Activated T-helper 2 cell treated with anti-CD3 and anti-CD28 coated beads, Interferon-gamma antibody, Interleukin-2, Interleukin-4, amounts not matched to agents 10 μg/mL and 5 μg/mL and 100 μg/mL, durations not matched to agents 14 hours and 24 hours and 36 hours (primary cell): ENCODE data around the gene ELP4. TPM values are rescaled to one million over a fixed set of nuclear protein-coding genes. Genes with fewer than 3 reads are reported as not detected.
"Not testable (repeated sequence)": the region's sequence is repeated elsewhere in the genome, so short reads cannot be mapped to it uniquely, and the experiment has no call there.

Experiments
- DNase-seq: peaks from one replicate; pipeline ENCODE4 v3.0.0; 2021; ENCODE audit warnings: low spot score
- H3K27ac Mint-ChIP-seq: one replicate; pipeline ENCODE4 v1.8.0; 2021; ENCODE audit warnings: mixed read lengths
- H3K27me3 Mint-ChIP-seq: one replicate; pipeline ENCODE4 v1.8.0; 2021; ENCODE audit warnings: low read depth, mixed read lengths
- H3K36me3 Mint-ChIP-seq: one replicate; pipeline ENCODE4 v1.8.0; 2021; ENCODE audit warnings: low read depth, mixed read lengths
- H3K4me1 Mint-ChIP-seq: one replicate; pipeline ENCODE4 v1.8.0; 2021; ENCODE audit warnings: low read depth, mixed read lengths
- H3K4me3 Mint-ChIP-seq: one replicate; pipeline ENCODE4 v1.8.0; 2021; ENCODE audit warnings: low read depth, mild to moderate bottlenecking, moderate library complexity, mixed read lengths
- H3K9me3 Mint-ChIP-seq: one replicate; pipeline ENCODE4 v1.8.0; 2021; ENCODE audit warnings: mixed read lengths
- intact Hi-C: fragments of 100-400 bp; cut with micrococcal nuclease; formaldehyde crosslinking; loops from one replicate; pipeline ENCODE4 v1.15.1; 2023
- total RNA-seq: library from RNA; stranded (reverse); gene quantifications from 2 replicates; pipeline ENCODE4 v1.2.3, GENCODE V29; 2022

The ELP4 gene
- total RNA-seq, 1 donor from 2014 or later, result 18.6 TPM

DNA sequence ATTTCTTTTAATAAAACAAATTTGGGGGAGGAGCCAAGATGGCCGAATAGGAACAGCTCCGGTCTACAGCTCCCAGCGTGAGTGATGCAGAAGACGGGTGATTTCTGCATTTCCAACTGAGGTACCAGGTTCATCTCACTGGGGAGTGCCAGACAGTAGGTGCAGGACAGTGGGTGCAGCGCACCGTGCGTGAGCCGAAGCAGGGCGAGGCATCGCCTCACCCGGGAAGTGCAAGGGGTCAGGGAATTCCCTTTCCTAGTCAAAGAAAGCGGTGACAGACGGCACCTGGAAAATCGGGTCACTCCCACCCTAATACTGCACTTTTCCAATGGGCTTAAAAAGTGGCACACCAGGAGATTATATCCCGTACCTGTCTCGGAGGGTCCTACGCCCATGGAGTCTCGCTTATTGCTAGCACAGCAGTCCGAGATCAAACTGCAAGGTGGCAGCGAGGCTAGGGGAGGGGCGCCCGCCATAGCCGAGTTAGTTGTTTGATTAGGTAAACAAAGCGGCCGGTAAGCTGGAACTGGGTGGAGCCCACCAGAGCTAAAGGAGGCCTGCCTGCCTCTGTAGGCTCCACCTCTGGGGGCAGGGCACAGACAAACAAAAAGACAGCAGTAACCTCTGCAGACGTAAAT, 231.3 kb downstream of the ELP4 start:
- DNase-seq, H3K27ac Mint-ChIP-seq, H3K36me3 Mint-ChIP-seq, H3K4me3 Mint-ChIP-seq, H3K27me3 Mint-ChIP-seq, intact Hi-C loops, H3K9me3 Mint-ChIP-seq, H3K4me1 Mint-ChIP-seq: not testable (repeated sequence)

DNA sequence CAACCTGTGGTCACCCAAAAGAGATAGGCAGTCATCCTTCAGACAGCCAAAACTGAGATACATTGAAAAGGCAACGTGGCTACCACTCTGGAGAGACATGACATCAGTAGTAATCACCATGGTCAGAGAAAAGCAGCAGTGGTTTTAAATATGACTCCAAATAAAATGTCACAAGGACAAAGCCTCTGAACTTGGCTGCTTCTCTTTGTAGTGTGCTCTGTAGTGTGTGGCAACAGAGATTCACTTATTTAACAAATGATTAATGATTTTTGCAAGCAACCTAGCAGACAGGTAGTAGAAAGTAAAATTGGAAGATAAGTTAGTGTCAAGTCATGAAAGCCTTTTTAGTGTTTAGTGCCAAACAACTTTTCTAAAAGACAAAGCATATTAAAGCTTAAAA, 238.0 kb downstream of the ELP4 start:
- H3K9me3 Mint-ChIP-seq, result no peaks in the 10 kb centered on the region
- intact Hi-C loops, result no loop called here
- no peaks in the 10 kb centered on the region for H3K27me3 Mint-ChIP-seq
- no peak for DNase-seq
- H3K36me3 Mint-ChIP-seq, result no peaks in the 10 kb centered on the region
- no peaks in the 10 kb centered on the region for H3K4me1 Mint-ChIP-seq
- H3K27ac Mint-ChIP-seq, result no peak overlapping the region
- no peak overlapping the region for H3K4me3 Mint-ChIP-seq

DNA sequence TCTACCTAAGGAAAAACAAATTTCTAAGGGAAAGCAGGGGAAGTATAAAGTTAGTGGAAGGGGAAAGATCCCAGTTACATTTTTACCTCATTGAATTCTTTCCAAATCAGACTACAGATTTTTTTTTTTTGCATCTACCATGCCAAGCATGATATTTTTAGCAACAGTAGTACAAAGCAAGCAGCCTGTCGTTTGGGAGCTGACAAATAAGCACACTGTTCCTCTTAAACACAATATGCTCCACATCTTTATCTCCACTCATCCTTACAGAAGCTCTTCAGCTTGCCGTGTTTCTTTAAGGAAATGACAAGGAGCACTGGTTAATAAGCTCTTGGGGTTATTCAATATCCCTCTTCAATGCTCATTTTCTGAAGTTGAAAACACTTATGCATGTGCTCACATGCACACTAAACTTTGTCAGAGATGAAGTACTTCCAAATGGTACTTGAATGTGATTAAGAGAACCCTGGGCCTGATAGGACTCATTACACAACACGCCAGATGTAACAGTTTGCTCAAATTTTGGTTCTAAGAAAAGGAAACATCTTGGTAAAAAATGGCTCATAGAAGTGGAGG, 247.8 kb downstream of the ELP4 start:
- Mint-ChIP-seq H3K36me3 (no peaks in the 10 kb centered on the region), H3K4me1 (no peaks in the 10 kb centered on the region), H3K9me3 (no peaks in the 10 kb centered on the region), H3K27me3 (no peaks in the 10 kb centered on the region), H3K27ac (no peak overlapping the region), H3K4me3 (no peak overlapping the region)
- intact Hi-C loops, result no loop called here
- DNase-seq, result no peak

DNA sequence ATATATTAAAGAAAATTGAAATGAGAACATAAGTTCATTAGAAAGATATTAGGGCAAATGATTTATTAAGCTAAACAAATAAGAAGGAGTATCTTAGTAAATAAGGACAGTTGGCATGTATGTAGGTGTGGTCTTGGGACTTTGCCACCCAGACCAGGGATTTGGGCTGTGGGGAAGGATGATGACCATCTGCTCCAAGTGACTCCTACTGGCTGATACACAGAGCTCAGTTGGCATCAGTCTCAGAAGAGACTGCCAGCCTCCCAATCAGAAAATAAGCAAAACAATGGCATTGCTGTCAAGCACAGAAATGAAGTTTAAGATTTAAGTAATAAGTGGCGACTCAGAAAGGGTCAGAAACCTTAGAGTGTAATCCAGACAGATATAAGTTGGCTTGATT, 252.1 kb downstream of the ELP4 start:
- H3K27me3 Mint-ChIP-seq, result no peaks in the 10 kb centered on the region
- DNase-seq, result no peak
- no peaks in the 10 kb centered on the region for H3K4me1 Mint-ChIP-seq
- H3K27ac Mint-ChIP-seq, result no peak overlapping the region
- no peaks in the 10 kb centered on the region for H3K36me3 Mint-ChIP-seq
- H3K9me3 Mint-ChIP-seq, result no peaks in the 10 kb centered on the region
- intact Hi-C loops, result no loop called here
- H3K4me3 Mint-ChIP-seq, result no peak overlapping the region

DNA sequence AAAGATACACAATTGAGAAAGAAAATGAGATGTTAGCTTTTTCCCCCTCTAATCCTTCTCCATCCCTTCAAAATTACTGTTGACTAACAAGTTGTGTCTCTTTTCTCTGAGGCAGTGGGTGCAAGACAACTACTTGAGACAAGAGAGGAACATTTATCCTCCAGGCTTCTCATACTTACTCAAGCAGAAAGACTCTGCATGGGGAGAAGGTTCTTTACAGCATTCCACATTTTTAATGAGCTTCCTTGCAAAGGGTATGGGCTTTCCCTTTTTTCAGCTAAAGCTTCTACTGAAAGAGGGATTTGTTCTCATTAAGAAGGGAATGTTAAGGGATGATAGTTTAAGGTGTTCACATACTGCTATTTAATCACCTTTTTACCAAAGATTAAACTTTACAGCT, 253.7 kb downstream of the ELP4 start:
- no peak overlapping the region for H3K4me3 Mint-ChIP-seq

DNA sequence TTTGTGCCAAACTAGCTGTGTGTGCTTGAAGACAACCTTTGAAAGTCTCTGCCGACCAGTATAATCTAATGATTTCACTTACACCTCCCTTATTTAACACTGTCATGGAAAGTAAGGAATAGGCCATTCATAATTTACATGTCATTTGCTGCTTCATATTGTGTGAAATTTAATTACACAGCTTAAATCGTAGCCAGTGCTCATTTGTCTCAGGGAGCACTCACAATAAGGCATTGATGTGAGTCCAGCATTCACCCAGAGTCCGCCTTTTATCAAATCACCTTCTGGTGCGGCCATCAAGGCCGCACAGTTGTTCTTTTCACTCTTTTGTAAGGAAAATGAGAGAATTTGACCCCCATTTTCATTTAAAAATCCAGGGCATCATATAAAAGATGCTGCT, 254.7 kb downstream of the ELP4 start:
- no peaks in the 10 kb centered on the region for H3K9me3 Mint-ChIP-seq
- no peaks in the 10 kb centered on the region for H3K27me3 Mint-ChIP-seq
- no peaks in the 10 kb centered on the region for H3K36me3 Mint-ChIP-seq
- no peak for DNase-seq
- no peak overlapping the region for H3K27ac Mint-ChIP-seq
- intact Hi-C loops, result no loop called here
- no peaks in the 10 kb centered on the region for H3K4me1 Mint-ChIP-seq
- H3K4me3 Mint-ChIP-seq, result no peak overlapping the region

More for the DNA sequence above, 253.7 kb downstream of the ELP4 start:
- Mint-ChIP-seq H3K27me3 (no peaks in the 10 kb centered on the region), H3K4me1 (no peaks in the 10 kb centered on the region), H3K27ac (no peak overlapping the region), H3K9me3 (no peaks in the 10 kb centered on the region), H3K36me3 (no peaks in the 10 kb centered on the region)
- intact Hi-C loops, result no loop called here
- no peak for DNase-seq

DNA sequence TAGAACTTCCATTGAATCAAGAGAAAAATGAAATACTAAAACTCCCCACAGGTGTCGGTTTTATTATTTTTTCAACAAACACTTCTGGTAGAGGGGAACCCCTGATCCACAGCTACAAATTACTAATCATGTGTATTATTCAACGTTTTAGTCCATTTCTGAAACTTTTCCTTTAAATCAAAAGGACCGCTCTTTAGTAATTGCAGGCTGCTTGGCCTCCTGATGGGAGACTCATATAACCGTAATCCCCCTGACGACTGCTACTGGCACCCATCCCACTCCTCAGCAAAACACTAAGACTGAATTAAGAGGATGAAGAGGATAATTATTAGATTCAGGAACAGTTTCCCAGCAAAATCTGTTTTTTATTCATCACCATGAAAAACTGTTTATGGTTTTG, 255.2 kb downstream of the ELP4 start:
- H3K4me1 Mint-ChIP-seq, result no peaks in the 10 kb centered on the region
- no peaks in the 10 kb centered on the region for H3K9me3 Mint-ChIP-seq
- no peaks in the 10 kb centered on the region for H3K36me3 Mint-ChIP-seq
- no peak for DNase-seq
- no peaks in the 10 kb centered on the region for H3K27me3 Mint-ChIP-seq
- intact Hi-C loops, result no loop called here
- H3K27ac Mint-ChIP-seq, result no peak overlapping the region
- H3K4me3 Mint-ChIP-seq, result no peak overlapping the region

DNA sequence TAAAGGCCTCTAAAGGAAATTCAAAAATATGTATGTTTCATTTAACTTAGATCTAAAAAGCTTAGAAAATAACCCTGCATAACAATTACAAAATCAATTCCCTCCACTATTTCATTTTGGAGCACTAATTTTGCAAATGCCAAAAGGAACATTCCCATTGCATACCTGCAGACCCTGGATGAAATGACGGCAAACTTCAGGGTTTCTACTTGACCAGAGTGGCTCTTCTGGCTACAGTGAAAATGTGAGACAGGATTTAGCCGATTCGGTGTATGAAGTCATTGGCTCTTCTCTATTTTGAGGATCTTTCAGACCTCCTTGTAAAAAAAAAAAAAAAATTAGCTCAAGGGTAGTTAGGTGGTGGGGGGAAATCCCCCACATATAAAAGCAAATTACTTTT, 257.5 kb downstream of the ELP4 start:
- no peaks in the 10 kb centered on the region for H3K4me1 Mint-ChIP-seq
- H3K27me3 Mint-ChIP-seq, result no peaks in the 10 kb centered on the region
- no peaks in the 10 kb centered on the region for H3K9me3 Mint-ChIP-seq
- intact Hi-C loops, result no loop called here
- H3K27ac Mint-ChIP-seq, result no peak overlapping the region
- H3K36me3 Mint-ChIP-seq, result no peaks in the 10 kb centered on the region
- H3K4me3 Mint-ChIP-seq, result no peak overlapping the region
- DNase-seq, result no peak

DNA sequence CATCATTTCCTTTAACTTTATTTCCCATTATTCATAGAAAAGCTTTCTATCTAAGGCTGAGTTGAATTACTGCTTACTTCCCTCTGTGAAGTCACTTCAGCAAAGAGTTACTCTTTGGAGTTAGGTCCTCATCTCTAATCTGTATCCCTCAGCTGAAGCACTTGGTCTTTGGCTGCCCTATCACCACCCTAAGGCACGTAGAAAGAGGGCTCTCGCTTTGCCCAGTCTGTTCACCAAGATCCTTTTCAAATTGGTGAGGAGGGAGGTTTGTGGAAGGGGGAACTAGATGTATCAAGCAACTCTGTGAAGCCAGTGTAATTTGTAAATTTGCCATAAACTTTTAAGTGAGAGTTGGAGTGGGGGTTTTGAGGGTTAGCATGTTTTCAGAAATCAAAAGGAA, 258.1 kb downstream of the ELP4 start:
- Mint-ChIP-seq H3K27ac (no peak overlapping the region), H3K9me3 (no peaks in the 10 kb centered on the region)

DNA sequence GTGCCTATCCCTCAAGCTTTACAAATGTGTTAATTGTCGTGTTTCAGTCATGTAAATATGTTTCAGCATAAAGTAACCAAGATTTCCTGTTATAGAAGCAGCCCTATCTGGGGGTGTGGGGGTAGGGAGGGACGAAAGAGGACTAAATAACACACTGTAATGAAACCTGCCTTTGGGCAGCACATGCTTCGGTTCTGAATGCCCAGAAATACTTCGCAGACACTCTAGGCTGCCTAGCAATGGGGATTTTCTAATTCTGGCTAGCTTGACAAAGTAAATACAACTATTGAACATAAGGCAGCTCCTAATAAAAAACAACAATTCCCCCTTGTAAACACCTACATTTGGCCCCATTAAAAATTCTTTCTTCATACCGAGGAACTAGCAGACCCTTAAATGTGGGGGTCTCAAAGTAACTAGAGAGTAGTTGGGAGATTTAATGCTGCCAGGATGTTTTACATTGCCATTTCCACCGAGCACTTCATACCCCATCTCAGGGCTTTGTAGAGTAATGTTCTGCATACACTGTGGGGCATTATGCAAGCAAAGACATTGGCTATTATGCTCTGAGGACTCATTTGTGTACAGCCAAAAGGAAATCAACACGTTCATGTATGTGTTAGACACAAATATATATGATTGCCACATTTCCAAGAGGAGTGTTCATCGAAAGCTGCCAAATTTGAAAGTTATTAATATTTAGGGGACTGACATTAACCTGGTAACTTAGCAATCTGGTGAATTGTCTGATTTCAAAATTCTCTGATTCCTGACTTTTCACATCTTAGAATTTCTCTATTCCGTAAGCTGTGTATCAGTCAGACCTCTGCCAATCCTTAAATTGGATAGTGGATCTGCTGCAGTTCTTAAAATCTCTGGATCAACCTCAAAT, 259.4 kb downstream of the ELP4 start:
- H3K4me1 Mint-ChIP-seq, result no peaks in the 10 kb centered on the region
- no peak for DNase-seq
- H3K27me3 Mint-ChIP-seq, result no peaks in the 10 kb centered on the region
- no peak overlapping the region for H3K4me3 Mint-ChIP-seq
- no peak overlapping the region for H3K27ac Mint-ChIP-seq
- H3K9me3 Mint-ChIP-seq, result no peaks in the 10 kb centered on the region
- H3K36me3 Mint-ChIP-seq, result no peaks in the 10 kb centered on the region
- intact Hi-C loops, result no loop called here

More for the DNA sequence above, 258.1 kb downstream of the ELP4 start:
- no peaks in the 10 kb centered on the region for H3K4me1 Mint-ChIP-seq
- no peak for DNase-seq
- no peaks in the 10 kb centered on the region for H3K36me3 Mint-ChIP-seq
- H3K4me3 Mint-ChIP-seq, result no peak overlapping the region
- H3K27me3 Mint-ChIP-seq, result no peaks in the 10 kb centered on the region
- intact Hi-C loops, result no loop called here

DNA sequence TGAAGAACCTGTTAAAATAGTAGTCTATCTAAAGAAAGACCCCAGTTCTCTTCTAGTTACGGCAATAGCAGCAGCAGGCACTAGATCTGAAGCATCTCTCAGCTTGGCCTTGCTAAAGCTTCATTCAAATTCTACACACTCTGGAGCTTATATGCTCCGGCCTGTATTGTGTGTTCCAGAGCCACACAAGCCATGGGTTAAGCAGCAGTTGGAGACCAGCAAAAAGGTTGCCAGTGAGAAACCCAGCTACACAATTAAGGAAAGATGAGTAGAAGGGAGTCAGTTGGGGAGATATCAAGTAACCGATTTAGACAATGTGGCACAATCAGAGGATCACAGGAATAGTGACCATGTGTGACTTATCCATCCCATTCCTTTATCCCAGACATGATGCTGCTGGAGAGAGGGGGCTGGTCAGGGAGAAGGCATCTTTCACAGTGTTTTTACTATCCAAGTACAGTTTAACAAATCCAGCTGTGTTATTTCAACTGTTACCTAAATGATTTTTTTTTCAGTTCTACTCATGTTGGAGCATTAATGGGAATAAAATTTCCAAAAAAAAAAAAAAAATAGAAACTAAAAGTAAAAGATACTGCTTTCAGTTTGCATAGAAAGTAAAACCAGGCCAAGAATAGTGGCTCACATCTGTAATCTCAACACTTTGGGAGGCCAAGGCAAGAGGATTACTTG, 260.6 kb downstream of the ELP4 start:
- no peaks in the 10 kb centered on the region for H3K4me1 Mint-ChIP-seq
- no peak overlapping the region for H3K4me3 Mint-ChIP-seq
- no peaks in the 10 kb centered on the region for H3K27me3 Mint-ChIP-seq
- intact Hi-C loops, result no loop called here
- no peaks in the 10 kb centered on the region for H3K9me3 Mint-ChIP-seq
- H3K27ac Mint-ChIP-seq, result no peak overlapping the region
- H3K36me3 Mint-ChIP-seq, result no peaks in the 10 kb centered on the region
- no peak for DNase-seq

DNA sequence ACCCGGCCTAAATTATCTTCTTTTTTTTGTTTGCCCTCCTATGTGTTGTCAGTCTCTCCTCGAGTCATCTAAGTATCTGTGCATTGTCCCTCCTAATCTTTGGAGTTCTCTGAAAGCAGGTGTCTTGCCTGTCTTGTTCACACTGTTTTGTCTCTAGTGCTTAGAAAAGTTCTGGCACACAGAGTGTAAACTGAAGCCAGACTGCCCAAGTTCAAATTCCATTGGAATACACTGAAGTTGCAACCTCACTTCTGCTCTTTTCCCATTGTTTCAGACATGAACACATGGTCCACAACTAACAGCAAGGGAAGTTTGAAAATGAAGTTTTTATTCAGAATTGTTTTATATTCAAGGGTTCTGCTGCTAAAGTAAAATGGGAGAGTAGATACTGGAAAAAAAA, 262.8 kb downstream of the ELP4 start:
- H3K27me3 Mint-ChIP-seq, result no peaks in the 10 kb centered on the region
- H3K4me1 Mint-ChIP-seq, result no peaks in the 10 kb centered on the region
- H3K4me3 Mint-ChIP-seq, result no peak overlapping the region

DNA sequence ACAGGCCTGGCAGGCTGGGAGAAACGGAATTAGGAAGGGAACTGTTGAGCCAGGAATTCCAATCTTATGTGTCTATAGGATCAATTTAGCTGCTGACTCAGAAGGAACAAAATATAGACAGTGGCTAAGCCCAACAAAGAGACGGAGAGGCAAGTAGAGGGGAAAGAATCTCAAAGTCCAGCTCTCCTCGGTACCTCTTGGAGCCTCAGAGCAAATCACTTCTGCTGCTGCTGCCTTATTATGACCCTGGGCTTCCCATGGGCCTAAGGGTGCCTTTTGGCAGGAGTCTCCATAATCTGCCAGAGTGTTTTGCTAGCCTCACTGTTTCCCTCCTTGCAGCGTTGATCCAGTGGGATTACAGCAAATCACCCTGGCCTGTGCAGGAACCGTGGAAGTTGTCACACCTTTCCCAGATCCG, 269.8 kb downstream of the ELP4 start:
- Mint-ChIP-seq H3K36me3 (no peaks in the 10 kb centered on the region), H3K4me1 (no peaks in the 10 kb centered on the region), H3K27me3 (no peaks in the 10 kb centered on the region), H3K27ac (no peak overlapping the region), H3K4me3 (no peak overlapping the region), H3K9me3 (no peaks in the 10 kb centered on the region)
- intact Hi-C loops, result no loop called here
- no peak for DNase-seq

More for the DNA sequence above, 262.8 kb downstream of the ELP4 start:
- intact Hi-C loops, result no loop called here
- H3K27ac Mint-ChIP-seq, result no peak overlapping the region
- H3K9me3 Mint-ChIP-seq, result no peaks in the 10 kb centered on the region
- no peaks in the 10 kb centered on the region for H3K36me3 Mint-ChIP-seq
- no peak for DNase-seq
